Measurements from ENCODE around the gene AGAP3.
A peak's percentile ranks its signal among the peaks of the same experiment; 100 is the strongest.

AGAP3 gene

GRCh38 chr7:151135525-151135845 lies 49.2 kb downstream of the AGAP3 start:
- ATAC-seq (ENCODE audit: low read depth) (no peak), DNase-seq (ENCODE audit: low spot score) (no peak)
- no peak overlapping the region for H3K27ac ChIP-seq (ENCODE audit: poor library complexity, severe bottlenecking)
- H3K27me3 ChIP-seq (ENCODE audit: insufficient read depth, poor library complexity, severe bottlenecking): no peaks in the 10 kb centered on the region
- H3K4me3 ChIP-seq (ENCODE audit: severe bottlenecking): no peak overlapping the region
- H3K4me1 ChIP-seq (ENCODE audit: insufficient read depth, poor library complexity, severe bottlenecking): no peaks in the 10 kb centered on the region
- no peak for TF ChIP-seq CTCF (IDR thresholded peaks at IDR 0.05; ENCODE audit: poor library complexity, severe bottlenecking)
- H3K36me3 ChIP-seq (ENCODE audit: low read depth): peaks cover 55% of the 10 kb centered on the region
- H3K9me3 ChIP-seq (ENCODE audit: severe bottlenecking): no peaks in the 10 kb centered on the region

GRCh38 chr7:151135866-151136843 lies 49.9 kb downstream of the AGAP3 start:
- no peak overlapping the region for H3K4me3 ChIP-seq (ENCODE audit: severe bottlenecking)
- no peak overlapping the region for H3K27ac ChIP-seq (ENCODE audit: poor library complexity, severe bottlenecking)
- no peak for ATAC-seq (ENCODE audit: low read depth)
- no peaks in the 10 kb centered on the region for H3K4me1 ChIP-seq (ENCODE audit: insufficient read depth, poor library complexity, severe bottlenecking)
- TF ChIP-seq CTCF (IDR thresholded peaks at IDR 0.05; ENCODE audit: poor library complexity, severe bottlenecking): no peak
- H3K27me3 ChIP-seq (ENCODE audit: insufficient read depth, poor library complexity, severe bottlenecking): no peaks in the 10 kb centered on the region
- H3K36me3 ChIP-seq (ENCODE audit: low read depth): peaks cover 54% of the 10 kb centered on the region
- no peak for DNase-seq (ENCODE audit: low spot score)
- H3K9me3 ChIP-seq (ENCODE audit: severe bottlenecking): no peaks in the 10 kb centered on the region

GRCh38 chr7:151137076-151137675 lies 50.9 kb downstream of the AGAP3 start:
- Histone ChIP-seq H3K4me1 (ENCODE audit: insufficient read depth, poor library complexity, severe bottlenecking) (no peaks in the 10 kb centered on the region), H3K9me3 (ENCODE audit: severe bottlenecking) (no peaks in the 10 kb centered on the region), H3K4me3 (ENCODE audit: severe bottlenecking) (no peak overlapping the region), H3K36me3 (ENCODE audit: low read depth) (peaks cover 53% of the 10 kb centered on the region), H3K27me3 (ENCODE audit: insufficient read depth, poor library complexity, severe bottlenecking) (no peaks in the 10 kb centered on the region), H3K27ac (ENCODE audit: poor library complexity, severe bottlenecking) (no peak overlapping the region)
- TF ChIP-seq CTCF (IDR thresholded peaks at IDR 0.05; ENCODE audit: poor library complexity, severe bottlenecking): no peak
- DNase-seq (ENCODE audit: low spot score) (peak; percentile 52), ATAC-seq (ENCODE audit: low read depth) (peak; percentile 7; the same call in 1 of the 3 replicates)

GRCh38 chr7:151137791-151138152 lies 51.5 kb downstream of the AGAP3 start:
- TF ChIP-seq CTCF (IDR thresholded peaks at IDR 0.05; ENCODE audit: poor library complexity, severe bottlenecking): no peak
- no peaks in the 10 kb centered on the region for H3K27me3 ChIP-seq (ENCODE audit: insufficient read depth, poor library complexity, severe bottlenecking)
- DNase-seq (ENCODE audit: low spot score) (peak; percentile 53), ATAC-seq (ENCODE audit: low read depth) (no peak)
- H3K4me1 ChIP-seq (ENCODE audit: insufficient read depth, poor library complexity, severe bottlenecking): no peaks in the 10 kb centered on the region
- peaks cover 56% of the 10 kb centered on the region for H3K36me3 ChIP-seq (ENCODE audit: low read depth)
- no peaks in the 10 kb centered on the region for H3K9me3 ChIP-seq (ENCODE audit: severe bottlenecking)
- no peak overlapping the region for H3K27ac ChIP-seq (ENCODE audit: poor library complexity, severe bottlenecking)
- H3K4me3 ChIP-seq (ENCODE audit: severe bottlenecking): no peak overlapping the region

Data from RWPE2 (cell line).